ENCODE results near the gene RPS3A.
"Not testable (repeated sequence)": the region's sequence is repeated elsewhere in the genome, so short reads cannot be mapped to it uniquely, and the experiment has no call there.

RPS3A gene

DNA sequence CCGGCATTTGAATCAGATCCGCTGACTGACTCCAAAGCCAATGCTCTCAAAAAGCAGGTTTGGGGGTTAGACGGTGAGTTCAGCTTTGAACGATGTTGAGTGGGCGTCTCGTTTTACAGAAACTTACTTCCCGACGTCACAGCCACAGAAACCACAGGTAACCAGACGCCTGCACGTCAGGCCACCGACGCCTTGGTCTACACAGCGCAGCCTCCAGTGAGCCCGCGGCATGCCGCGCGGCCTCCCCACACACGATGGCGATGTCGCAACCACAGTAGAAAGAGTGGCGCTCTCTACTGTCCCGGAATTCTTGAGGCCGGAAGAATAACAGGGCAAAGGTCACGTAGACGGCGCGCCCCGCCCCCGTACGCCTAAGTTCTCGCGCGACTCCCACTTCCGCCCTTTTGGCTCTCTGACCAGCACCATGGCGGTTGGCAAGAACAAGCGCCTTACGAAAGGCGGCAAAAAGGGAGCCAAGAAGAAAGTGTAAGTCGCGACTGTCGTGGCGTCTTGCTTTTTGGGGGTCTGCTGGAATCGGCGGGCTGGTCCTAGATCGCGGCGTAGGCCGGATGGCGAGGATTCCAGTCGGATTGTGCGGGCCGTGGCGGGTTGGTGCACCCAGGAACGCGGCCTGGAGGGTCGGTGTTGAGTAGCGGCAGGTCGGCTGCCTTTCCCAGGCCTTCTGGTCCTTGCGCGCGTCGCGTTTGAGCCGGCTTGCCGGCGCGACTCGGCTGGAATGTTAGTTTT, at the start of gene RPS3A:
TSS of gene RPS3A (plus strand) at position 400 of the 747 bp plus-strand sequence. CDS start at position 425, 25 bp downstream.
- peak; percentile 96 for DNase-seq

DNA sequence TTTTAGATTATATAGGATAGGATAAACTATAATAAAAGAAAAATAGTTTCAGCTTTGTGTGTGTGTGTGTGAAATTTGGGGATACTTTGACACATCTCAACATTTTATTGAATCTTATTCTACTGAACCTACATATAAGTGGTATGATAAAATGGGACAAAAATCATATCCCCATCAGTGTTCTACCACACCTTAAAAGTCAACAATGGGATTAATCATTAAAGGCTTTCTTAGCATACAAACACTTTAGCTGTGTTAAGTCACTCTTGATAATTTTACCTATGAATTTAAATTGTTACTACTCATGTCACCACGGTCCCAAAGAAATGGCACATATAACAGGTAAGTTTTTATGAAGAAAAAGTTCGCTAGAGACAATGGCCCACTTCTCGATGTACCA, 46.6 kb upstream of the RPS3A start:
- DNase-seq: no peak

DNA sequence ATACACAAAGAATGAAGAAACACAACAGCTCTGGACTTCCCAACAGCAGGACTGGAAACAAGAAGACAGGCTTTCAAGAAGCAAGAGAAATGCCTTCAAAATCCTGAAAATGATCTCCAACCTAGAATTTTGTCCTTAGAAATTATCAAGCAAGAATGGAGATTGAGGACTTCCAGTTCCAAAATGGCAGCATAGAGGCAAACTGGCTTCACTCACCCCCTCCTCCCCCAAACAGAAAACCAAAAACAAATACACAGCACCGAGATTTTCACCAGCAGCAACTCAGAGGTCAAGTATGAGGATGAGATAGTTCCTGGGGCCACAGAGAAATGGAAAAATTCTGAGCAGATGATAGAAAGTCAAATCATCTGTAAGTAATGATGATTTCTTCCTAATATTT, 43.9 kb upstream of the RPS3A start:
- DNase-seq: no peak

DNA sequence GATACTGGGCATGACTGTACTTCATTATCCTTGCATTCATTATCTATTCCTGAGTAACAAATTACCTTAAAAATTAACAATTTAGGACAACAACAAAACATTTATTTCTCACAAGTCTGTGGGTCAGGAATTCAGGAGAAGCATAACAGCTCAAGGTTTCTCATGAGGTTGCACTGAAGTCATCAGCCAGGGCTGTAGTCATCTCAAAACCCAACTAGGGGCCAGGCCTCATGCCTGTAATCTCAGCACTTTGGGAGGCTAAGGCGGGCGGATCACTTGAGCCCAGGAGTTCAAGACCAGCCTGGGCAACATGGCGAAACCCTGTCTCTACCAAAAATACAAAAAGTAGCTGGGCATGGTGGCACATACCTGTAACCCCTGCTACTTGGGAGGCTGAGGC, 36.3 kb upstream of the RPS3A start:
- DNase-seq: not testable (repeated sequence)

DNA sequence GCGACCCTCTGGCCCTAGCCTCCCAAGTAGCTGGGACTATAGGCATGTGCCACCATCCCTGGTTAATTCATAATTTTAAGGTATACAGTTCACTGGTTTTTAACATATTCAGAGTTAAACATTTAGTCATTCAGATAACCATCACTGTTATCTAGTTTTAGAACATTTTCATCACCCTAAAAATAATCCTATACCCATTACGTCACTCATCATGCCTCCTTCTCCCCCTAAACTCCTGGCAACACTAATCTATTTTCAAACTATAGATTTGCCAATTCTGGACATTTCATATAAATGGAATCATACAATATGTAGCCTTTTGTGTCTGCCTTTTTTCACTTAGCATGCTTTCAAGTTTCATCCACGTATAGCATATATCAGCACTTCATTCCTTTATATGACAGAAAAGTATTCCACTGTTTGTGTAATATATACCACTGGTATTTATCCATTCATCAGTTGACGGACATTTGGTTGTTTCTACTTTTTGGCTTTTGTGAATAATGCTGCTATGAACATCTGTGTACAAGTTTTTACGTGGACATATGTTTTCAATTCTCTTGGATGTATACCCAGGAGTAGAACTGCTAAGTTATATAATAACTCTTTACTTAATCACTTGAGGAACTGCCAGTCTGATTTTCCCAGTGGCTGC, 32.0 kb upstream of the RPS3A start:
- no peak for DNase-seq

DNA sequence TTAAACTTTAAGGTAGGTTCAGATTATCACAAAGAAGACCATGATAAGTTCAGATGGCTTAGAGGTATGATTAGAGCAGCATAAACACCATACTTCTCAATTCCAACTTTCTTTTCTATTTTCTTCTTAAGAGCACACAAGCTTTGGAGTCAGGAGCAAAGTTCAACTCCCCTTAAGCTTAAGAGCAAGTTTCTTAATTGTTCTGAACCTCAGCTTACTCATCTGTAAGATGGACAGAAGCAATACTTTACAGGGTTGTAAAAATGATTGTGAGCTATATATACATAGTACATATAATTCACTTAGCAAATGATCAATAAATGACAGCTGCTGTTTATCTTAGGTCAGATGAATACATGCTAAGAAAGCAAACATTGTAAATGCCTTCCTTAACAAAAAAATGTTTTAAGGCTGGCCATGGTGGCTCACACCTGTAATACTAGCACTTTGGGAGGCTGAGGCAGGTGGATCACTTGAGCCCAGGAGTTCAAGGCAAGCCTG, 25.0 kb upstream of the RPS3A start:
- DNase-seq: no peak

DNA sequence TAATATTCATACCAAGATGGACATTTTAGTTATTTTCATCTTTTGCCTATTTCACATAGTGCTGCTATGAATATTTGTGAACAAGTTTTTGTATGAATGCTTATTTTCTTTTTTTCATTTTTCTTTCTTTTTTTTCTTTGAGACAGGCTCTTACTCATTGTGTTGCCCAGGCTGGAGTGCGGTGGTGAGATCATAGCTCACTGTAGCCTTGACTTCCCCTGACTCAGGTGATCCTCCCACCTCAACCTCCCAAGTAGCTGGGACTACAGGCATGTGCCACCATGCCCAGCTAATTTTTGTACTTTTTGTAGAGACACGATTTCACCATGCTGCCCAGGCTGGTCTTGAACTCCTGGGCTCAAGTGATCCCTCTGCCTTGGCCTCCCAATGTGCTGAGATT, 21.4 kb upstream of the RPS3A start:
- not testable (repeated sequence) for DNase-seq

DNA sequence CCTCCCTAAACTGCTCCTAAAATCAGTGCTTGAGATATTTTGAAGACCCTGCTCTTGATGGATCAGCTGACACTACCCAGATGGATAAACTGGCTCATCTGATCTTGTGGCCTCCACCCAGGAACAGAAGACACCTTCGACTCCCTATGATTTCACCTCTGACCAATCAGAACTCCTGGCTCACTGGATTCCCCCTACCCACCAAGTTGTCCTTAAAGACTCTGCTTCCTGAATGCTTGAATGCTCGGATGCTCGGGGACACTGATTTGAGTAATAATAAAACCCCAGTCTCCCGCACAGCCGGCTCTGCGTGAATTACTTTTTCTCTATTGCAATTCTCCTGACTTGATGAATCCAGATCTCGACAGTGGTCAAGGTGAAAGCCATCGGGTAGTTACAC, 12.0 kb upstream of the RPS3A start:
- DNase-seq: no peak

DNA sequence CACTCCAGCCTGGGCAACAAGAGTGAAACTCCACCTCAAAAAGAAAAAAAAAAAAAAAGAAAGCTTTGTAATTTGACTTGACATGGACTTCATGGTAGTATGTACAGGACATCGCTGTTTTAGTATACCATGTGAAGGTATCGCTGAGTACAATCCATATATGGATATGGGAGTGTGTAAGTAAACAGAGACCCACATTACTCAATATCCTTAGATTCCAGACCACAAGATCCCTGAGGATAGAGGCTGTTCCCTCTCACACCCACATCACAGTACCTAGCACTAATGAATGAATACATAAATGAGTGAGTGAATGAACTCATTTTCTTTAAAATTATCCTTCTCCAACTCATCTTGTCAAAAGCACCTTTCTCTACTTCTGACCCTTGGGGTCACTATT, 8.4 kb upstream of the RPS3A start:
- no peak for DNase-seq

DNA sequence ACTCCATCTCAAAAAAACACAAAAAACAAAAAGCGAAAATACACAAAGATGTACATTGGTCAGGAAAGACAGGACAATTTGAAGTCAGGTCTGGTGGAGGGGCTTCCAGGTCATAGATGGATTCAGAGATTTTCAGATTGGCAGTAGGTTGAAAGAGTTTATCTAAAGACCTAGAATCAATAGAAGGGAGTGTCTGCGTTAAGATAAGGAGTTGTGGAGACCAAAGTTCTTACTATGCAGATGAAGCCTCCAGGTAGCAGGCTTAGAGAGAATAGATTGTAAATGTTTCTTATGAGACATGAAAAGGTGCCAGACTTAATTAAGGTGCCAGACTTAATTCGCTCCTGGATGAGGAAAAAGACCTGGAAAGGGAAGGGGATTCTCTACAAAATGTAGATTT, 6.9 kb upstream of the RPS3A start:
- DNase-seq: no peak

DNA sequence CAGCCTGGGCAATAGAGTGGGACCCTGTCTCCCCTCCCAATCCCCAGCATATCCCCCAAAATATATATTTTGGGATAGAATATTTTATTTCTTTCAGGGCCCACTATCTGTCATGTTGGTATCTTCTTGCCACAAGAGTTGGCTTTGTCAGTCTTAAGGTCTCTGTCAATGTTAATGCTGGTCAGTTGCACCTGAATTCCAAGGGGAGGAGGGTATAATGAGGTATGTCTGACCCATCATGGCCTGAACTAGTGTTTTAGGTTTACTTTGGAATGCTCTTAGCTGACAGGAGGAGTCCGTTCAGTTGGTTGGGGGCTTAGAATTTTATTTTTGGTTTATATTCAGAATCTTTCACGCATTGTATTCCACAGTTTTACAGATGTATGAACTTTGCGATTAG, 6.2 kb upstream of the RPS3A start:
- no peak for DNase-seq

DNA sequence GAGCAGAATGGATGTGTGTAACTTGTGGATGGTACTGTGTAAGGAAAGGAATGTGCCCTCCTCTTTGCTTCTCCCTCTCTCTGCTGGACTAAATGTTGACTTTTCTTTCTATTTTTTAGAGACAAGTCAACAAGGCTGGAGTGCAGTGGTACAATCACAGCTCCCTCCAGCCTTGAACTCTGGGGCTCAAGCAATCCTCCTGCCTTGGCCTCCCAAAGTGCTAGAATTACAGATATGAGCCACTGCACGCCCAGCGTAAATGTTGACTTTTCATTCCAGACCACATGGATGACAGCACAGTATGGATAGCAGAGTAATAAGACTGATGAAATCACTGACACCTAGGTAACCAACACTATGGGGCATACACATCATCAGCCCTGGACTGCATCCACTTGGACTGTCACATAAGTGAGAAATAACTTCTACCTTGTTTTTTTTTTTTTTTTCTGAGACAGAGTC, 5.1 kb upstream of the RPS3A start:
- DNase-seq: no peak

DNA sequence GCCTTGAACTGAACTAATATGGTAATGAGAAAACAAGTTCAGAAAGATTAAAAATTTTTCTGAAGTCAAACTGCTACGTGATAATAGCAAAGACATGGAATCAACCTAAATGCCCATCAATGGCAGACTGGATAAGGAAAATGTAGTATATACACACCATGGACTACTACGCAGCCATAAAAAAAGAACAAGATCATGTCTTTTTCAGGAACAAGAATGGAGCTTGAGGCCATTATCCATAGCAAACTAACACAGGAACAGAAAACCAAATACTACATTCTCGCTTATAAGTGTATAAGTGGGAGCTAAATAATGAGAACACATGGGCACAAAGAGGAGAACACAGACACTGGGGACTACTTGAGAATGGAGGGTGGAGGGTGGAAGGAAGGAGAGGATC, 4.3 kb upstream of the RPS3A start:
- DNase-seq: no peak

DNA sequence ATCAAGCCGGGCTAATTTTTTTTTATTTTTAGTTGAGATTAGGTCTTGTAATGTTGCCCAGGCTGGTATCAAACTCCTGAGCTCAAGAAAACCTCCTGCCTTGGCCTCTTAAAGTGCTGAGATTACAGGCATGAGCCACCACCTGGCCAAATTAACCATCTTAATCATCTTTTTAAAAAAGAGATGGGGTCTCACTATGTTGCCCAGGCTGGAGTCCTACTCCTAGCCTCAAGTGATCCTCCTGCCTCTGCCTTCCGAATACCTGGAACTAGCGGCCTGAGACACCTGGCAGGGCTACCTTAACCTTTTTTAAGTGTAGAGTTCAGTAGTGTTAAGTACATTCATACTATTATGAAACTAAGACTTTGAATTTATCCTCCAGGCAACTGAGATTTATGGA, 1.7 kb upstream of the RPS3A start:
- no peak for DNase-seq

DNA sequence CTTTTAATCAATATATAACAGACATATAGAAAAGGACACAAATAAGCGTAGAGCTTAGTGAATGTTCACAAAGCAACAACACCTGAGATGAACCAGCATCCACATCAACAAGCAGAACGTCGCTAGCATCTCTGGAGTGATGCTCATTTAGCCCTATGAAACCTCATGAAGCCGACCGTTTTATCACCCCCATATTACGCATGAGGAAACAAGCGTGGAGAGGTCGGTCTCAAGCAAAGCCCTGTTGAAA, 524 bp upstream of the RPS3A start:
- no peak for DNase-seq

DNA sequence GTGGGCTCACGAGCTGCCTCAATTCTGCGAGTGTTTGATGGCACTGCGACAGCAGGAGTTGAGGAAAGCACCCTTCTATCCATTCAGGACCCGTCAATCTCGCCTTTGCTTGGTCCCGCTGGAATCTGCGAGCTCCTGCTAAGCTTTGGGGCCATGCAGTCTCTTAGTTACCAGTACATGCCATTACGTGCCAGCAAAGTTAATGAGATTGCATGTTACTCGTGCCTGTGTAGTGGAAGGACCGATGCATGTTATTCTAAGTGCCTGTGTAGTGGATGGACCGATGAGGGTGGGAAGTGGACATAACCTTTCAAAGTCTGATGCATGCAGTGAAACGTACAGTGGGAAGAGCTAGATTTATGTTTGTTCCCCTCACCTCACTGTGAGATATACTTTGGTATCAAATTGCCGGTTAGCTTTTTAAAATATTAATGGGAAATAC, 569 bp downstream of the RPS3A start:
- peak; percentile 44 for DNase-seq

DNA sequence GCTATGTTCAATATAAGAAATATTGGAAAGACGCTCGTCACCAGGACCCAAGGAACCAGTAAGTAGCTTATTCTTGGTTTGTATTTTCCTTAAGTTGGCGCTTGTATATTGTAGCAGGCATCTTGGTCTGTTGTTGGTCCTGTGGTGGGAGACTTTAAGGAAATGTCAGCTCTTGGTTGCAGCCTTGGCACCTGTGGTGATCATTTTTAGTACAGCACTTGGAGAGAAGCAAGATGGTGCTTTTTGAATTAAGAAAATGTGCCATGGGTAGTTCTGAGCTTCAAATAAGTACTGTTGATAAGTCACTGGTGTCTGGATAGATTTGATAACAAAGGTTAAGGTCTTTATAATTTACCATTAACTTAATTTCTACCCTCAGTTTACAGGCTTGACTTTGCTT, 1.1 kb downstream of the RPS3A start:
- DNase-seq: peak; percentile 56

DNA sequence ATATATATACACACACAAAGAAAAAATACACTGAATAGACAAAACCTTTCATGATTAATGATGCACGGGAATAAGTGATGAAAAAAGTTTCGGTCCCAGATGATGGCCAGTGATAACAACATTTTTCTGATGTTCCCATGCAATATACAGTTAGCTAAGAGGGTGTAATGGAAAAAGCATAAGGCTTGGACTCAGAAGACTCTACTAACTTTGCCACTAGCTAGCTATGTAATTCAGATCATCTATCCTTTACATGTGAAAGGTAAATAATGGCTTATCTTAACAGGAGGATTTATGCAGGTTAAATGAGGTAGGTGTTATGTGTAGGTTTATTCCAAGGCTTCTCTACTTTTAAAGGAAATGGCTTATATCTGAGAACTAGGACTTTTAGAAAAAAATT, 4.3 kb downstream of the RPS3A start:
- no peak for DNase-seq

DNA sequence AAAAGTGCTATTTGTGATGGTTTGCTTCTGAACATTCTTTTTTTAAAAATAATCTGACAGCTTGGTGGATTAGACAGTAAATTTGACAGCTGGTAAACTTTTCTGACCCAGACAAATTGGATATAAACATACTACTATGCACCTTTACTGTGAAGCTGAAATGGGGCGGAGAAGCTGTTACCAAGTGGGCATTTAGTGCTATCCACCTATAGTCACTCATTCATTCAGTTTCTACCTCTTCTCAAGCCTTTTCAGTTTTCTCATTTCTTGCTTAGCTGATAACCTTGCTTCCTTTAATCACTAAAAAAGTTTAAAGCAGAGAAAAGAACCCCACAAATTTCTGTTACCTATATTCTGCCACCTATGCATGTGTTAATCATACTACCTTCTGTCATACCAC, 5.2 kb downstream of the RPS3A start:
- DNase-seq: no peak

DNA sequence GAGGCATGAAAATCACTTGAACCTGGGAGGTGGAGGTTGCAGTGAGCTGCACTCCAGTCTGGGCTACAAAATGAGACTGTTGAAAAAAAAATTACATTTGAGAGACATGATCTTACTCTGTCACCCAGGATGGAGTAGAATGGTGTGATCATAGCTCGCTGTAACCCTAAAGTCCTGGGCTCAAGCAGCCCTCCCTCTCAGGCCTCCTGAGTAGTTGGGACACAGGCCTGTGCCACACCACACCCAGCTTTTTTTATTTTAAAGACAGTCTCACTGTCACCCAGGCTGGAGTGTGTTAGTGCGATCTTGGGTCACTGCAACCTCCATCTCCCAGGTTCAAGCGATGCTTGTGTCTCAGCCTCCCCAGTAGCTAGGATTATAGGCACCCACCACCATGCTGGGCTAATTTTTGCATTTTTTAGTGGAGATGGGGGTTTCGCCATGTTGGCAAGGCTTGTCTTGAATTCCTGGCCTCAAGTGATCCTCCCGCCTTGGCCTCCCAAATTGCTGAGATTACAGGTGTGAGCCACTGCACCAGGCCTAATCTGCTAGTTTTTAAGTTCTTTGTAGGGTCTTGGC, 6.1 kb downstream of the RPS3A start:
- peak; percentile 14 for DNase-seq

DNA sequence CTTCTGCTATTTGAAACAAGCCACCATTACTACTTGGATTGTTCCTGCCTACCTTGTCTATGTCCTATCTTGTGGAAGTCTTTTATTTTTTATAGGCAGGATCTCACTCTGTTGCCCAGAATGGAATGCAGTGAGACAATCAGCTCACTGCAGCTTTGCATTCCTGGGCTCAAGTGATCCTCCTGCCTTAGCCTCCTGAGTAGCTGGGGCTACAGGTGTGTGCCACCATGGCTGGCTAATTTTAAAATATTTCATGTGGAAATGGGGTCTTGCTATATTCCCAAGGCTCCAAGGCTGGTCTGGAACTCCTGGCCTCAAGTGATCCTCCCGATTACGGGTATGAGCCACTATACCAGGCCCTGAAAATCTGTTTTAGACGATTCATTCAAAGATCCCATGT, 7.6 kb downstream of the RPS3A start:
- DNase-seq: no peak

DNA sequence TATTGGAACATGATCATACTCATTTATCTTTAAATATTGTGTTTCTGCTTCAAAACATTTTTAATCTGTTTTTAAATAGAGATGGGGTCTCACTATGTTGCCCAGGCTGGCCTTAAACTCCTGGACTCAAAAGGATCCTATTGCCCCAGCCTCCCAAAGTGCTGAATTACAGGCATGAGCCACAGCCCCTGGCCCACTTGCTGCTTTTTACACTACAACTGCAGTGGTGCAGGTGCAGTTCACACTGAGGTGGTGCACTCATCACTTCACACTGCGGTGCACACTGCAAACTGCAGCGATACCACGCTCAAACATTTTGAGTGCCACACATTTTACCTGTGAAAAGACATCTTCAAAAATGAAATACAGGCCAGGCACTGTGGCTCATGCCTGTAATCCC, 10.8 kb downstream of the RPS3A start:
- no peak for DNase-seq

DNA sequence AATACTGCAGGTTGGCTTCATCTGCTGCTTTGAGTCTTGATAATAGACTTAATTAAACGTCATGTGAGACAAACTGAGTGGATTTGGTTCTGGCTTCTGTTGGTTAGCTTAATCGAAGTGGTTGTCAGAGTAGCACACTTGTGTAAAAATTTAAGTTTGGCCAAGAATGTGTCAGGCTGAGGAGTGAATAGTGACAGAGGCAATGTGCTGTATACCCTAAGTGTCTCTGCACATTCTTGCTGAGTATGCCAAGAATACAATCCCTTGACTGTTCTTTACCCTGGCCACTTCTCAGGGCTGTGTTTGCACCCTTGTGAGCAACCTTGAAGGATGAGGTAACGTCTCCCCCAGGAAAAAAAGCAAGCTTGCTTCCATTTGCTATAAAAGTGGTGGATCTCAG, 14.9 kb downstream of the RPS3A start:
- no peak for DNase-seq

DNA sequence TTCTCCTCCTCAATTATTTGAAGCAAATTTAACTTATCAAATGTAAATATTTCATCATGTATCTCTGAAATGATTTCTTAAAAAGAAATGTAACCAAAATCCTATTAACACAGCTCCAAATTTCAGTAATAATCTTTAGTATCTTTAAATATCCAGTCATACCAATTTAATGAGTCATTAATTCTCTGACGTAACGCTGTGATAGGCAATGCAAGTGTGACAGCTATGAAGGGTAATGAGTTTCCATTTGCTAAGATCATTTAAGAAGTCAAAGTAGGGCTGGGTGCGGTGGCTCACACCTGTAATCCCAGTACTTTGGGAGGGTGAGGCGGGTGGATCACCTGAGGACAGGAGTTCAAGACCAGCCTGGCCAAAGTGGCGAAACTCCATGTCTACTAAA, 15.6 kb downstream of the RPS3A start:
- no peak for DNase-seq
